SKM-1 treated with dmso at 0.1 percent for 144 hours (cell line): ENCODE measurements around the gene FOXO1.

ENCODE experiments used
- DNase-seq: peaks from one replicate; lab custom pipeline; 2025; ENCODE audit not compliant: unreplicated experiment; lab: John Stamatoyannopoulos, UW

FOXO1 gene

GRCh38 chr13:40582531-40582930 is 83.9 kb downstream of the FOXO1 start:
- no peak for DNase-seq

GRCh38 chr13:40581277-40581579 is 85.2 kb downstream of the FOXO1 start:
- no peak for DNase-seq

- DNase-seq = no peak
These were observed 85.7 kb downstream of the FOXO1 start for GRCh38 chr13:40580566-40581276.

- no peak for DNase-seq
These were observed 86.9 kb downstream of the FOXO1 start for GRCh38 chr13:40579535-40579934.

- DNase-seq = no peak
These were observed 88.4 kb downstream of the FOXO1 start for GRCh38 chr13:40578055-40578454.

GRCh38 chr13:40576369-40576768 is 90.1 kb downstream of the FOXO1 start:
- DNase-seq = no peak

- DNase-seq = no peak
These were observed 93.5 kb downstream of the FOXO1 start for GRCh38 chr13:40572961-40573360.

GRCh38 chr13:40571338-40571963 is 95.0 kb downstream of the FOXO1 start:
- DNase-seq = no peak

GRCh38 chr13:40570930-40571329 is 95.5 kb downstream of the FOXO1 start:
- no peak for DNase-seq

GRCh38 chr13:40569024-40569350 is 97.5 kb downstream of the FOXO1 start:
- no peak for DNase-seq

- no peak for DNase-seq
These were observed 98.0 kb downstream of the FOXO1 start for GRCh38 chr13:40568246-40569023.

- DNase-seq = no peak
These were observed 99.6 kb downstream of the FOXO1 start for GRCh38 chr13:40566811-40567210.

- DNase-seq = no peak
These were observed 100.9 kb downstream of the FOXO1 start for GRCh38 chr13:40565282-40566148.

GRCh38 chr13:40564342-40565001 is 102.0 kb downstream of the FOXO1 start:
- DNase-seq = no peak

GRCh38 chr13:40563350-40564125 is 102.9 kb downstream of the FOXO1 start:
- no peak for DNase-seq

- no peak for DNase-seq
These were observed 103.5 kb downstream of the FOXO1 start for GRCh38 chr13:40562975-40563349.

GRCh38 chr13:40559915-40560314 is 106.5 kb downstream of the FOXO1 start:
- no peak for DNase-seq

- DNase-seq = no peak
These were observed 107.8 kb downstream of the FOXO1 start for GRCh38 chr13:40558656-40559055.

GRCh38 chr13:40556453-40556852 is 110.0 kb downstream of the FOXO1 start:
- no peak for DNase-seq

GRCh38 chr13:40553356-40553755 is 113.1 kb downstream of the FOXO1 start:
- DNase-seq = no peak
